NCI-H2171 (cell line): ENCODE results near the gene GYPE.
"Not testable (repeated sequence)": the region's sequence is repeated elsewhere in the genome, so short reads cannot be mapped to it uniquely, and the experiment has no call there.

Experiments used
- DNase-seq: peaks from one replicate; lab custom pipeline; 2025; lab: John Stamatoyannopoulos, UW

The GYPE gene

DNA sequence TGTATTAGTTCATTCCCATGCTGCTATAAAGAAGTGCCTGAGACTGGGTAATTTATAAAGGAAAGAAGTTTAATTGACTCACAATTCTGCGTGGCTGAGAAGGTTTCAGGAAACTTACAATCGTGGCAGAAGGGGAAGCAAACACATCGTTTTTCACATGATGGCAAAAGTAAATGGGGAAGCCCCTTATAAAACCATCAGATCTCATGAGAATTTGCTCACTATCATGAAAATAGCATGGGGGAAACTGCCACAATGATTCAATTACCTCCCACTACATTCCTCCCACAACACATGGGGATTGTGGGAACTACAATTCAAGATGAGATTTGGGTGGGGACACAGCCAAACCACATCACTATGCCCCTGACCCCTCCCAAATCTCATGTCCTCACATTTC, 35.4 kb downstream of the GYPE start:
- not testable (repeated sequence) for DNase-seq

DNA sequence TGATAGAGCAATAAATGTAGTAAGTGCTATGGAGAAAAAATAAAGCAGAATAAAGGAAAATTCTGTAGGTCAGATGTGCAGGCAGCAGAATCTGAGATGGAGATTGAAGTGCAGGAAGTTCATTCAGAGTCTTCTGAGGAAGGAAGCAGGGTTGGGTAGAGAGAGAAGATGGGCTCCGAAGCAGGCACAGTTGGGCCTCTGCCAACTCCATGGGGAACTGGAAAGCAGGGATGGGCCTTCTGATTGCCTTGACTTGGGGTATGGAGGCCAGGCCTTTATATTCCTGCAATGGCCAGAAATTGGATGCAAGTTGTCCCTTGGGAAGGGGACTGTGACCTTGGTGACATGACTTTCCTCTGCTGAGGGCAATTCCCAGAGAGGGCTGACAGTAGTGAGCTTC, 42.6 kb downstream of the GYPE start:
- not testable (repeated sequence) for DNase-seq

DNA sequence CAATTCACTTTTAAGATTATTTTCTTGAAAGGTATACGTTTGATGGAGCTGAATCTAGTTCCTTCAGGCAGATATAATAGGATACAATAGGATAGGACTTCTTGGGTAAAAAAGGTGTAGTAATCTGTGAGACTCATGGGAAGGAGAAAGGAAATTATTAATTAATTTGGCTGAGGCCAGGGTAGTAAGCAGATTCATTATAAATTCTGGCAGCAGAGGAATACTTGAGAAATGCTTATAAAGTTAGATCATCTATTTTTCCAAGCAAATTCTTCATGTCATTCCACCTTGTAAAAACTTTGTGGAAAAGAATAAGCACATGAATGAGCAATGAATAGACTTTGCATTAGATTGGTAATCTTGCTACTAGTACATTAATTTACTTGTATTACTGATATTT, 46.9 kb downstream of the GYPE start:
- DNase-seq, result no peak

DNA sequence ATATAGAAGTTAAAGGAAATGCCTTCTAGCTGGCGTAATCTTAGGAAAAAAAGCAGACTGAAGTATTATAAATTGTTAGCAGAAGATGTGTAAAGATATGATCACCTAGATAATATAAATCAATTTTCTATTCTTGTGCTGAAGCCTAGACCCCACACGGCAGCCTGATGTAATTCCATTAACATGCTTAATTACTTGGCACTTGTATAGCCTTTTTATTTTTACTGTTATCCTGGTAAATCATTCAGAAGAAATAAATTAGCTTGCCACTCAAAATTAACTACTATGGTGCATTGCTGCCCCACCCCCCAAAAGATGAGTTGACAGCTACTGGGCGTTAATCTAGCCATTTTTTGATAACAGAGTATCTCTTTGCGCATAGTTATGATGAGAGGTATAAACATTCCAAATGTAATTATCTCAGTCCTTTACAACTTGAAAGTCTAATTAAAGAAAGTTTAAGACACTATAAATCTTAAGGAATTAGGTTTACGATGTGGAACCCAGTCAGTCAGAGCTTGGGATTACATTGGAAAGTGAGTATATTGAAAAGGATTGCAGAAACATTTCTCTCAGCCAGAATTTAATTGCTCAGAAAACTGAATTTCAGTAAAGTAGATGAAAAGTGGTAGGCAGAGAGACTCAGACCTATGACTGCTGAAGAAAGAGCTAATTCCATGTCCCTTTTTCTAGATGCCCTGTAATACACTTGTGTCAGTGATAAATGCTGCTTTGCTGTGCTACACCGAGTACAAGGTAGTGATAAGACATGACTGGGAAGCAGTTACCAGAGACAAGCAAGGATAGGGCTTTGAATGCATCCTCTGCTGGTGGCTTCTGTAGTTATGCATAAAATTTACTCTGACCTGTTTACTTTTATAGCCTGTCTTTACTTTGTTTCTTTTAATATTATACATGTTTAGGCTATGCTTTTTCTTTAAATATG, 47.7 kb downstream of the GYPE start:
- not testable (repeated sequence) for DNase-seq

DNA sequence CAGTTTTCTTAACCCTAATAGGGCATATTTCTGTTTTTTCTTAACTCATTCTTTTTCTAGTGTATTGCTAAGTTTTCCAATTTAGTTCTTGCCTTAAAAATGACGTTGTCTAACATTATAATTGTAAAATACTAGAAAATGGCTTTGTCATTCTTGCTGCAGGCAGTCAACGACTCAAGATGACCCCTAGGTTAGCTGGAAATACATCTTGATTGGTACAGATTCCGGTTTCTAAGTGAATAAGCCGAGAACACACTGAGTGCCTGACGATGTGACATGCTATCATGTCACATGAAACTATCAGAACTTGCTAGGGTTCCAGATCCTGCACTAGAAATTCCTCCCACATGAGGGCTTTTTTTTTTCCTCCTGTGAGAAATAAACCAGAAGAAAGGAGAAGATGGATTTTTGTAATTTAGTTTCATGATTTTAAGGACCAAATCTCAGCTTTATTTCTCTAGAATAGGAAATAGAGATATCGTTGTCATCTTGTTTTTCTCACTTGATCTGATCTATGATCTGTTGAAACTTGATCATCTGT, 49.3 kb downstream of the GYPE start:
- DNase-seq, result not testable (repeated sequence)

DNA sequence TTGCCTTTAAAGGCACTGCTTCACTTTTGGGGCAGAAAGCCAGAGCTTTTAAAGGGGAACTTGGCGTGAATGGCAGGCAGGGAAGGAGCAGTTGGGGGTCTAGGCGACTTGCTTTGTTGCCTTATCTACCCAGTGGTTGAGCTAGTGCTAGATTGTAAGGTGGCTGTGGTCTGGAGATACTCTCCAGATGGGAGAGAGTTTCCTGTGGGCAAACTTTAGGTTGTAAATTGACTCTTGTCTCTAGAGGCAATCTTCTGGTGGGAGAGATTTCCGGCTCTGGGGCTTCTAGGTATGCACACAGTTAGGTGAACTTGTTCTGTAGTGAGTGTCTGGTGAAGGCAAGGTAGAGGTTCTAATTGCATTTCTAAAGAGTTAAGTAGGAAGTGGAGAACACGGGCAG, 50.7 kb downstream of the GYPE start:
- not testable (repeated sequence) for DNase-seq

DNA sequence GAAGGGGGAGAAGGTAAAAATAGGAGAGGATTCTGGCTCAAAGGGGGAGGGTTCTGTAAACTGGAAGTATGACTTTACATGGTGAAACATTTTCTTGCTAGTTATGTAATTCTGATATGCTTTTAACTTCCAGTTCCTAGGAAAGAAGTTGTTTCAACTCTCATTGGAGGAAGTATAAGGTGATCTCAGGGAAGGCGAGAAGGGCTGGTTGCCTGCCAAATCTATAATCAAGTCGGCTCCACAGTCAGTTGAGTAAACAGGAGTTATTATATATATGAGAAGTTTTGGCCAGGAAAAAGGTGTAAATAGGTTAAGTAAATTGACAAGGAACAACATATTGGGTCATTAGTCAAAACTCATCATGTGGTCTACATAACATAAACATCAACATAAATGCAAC, 56.1 kb downstream of the GYPE start:
- DNase-seq, result not testable (repeated sequence)

DNA sequence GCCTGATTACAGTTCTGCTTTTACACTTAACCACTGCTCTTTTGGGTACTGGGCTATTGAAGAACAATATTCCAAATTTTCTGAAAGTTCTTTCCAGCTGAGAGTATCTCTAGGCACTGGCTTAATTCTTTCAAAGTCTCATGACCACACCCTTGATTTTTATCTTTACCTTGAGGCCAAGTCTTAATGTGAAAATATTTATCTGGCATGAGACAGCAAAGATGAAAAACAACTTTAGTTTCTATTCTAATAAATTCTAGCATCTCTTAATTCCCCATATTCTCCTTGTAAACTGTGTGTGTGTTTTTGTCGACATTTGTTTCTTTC, 61.9 kb downstream of the GYPE start:
- not testable (repeated sequence) for DNase-seq

DNA sequence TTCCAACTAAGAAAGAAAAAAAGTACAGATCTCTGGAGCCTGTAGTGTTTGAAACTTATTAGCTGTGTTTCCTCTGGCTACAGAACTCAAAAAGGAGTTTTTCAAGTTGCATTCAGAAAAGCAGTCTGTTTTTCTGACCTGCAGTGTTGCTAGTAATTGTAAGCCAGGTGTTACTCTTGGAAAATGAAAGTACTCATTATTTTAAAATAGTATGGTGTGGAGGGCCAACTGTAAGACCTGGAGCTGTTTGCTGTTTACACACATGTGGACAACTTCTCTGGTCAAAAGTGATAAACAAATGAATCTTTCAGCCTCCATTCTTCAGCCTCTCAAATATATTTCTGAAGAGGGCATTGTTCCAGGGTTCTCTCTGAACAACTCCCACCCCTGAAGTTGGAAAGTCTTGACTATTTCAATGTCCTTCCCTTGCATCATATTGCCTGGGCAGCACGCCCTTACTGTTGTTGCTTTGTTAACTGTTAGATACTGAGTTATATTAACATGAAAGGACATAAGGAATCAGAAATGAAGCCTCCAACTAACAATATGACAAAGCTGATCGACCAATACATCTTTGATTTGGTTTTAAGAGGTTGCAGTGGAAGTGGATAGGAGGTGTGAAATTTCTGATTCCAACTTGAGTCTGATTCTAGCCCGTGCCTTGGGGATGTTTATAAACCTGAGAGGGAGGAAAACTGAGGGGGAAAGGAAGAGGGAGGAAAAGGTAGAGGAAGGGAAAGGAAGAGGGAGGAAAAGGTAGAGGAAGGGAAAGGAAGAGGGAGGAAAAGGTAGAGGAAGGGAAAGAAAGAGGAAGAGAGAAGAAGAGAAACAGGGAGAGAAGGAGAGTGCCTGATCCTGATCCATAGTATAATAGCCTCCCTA, 62.5 kb downstream of the GYPE start:
- DNase-seq, result not testable (repeated sequence)

DNA sequence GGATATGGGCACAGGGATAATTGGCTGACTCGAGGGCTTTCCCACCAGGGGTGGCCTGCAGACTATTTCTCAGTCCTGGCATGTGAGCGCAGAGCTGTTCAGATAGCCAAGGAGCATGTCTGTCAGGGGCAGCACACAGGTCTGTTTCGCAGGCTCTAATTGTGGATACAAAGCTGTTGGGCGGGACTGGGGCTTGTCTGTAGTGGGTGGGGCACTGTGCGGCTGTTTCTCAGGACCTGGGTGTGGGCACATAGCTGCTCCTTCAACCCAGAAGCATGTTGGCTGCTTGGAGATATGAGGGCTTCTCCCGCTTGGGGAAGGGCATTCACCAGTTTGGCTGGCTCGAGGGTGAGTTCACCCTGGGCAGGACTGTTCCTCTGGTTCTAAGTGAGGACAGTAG, 65.9 kb downstream of the GYPE start:
- DNase-seq, result not testable (repeated sequence)

DNA sequence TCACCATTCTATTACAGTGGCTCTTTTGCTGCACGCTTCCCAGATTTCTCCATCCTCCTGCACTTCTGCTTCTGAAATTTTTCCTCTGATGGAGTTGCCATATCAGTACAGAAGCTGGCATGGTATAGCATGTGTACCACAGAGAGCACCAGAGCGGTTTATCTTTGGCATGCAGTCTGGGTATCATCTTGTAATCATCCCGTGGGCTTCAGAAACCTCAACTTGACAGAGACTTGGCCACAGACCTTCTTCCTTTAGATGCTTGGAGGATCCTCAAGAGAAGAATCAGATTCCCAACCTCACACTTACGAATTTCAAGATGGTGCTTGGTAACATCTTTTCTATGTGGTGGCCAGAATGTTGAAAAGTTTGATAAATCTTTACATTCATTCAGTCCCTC, 71.2 kb downstream of the GYPE start:
- not testable (repeated sequence) for DNase-seq

DNA sequence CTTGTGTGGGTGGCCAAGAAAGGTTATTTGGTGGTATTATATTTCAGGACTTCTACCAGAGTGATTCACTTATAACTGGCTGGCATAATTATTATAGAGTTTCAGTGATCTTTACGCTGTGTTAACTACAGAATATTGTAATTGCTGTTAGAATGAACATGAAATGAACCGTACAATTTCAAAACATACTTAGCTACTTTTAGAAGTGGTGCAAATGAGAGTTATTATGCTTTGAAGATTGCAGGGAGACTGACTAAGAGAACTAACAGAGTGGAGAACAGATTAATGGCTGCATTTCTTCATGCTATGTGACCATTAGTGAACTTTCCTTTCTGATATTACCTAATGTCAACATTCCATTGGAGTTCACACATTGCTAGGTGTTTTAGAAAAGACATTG, 71.7 kb downstream of the GYPE start:
- not testable (repeated sequence) for DNase-seq

DNA sequence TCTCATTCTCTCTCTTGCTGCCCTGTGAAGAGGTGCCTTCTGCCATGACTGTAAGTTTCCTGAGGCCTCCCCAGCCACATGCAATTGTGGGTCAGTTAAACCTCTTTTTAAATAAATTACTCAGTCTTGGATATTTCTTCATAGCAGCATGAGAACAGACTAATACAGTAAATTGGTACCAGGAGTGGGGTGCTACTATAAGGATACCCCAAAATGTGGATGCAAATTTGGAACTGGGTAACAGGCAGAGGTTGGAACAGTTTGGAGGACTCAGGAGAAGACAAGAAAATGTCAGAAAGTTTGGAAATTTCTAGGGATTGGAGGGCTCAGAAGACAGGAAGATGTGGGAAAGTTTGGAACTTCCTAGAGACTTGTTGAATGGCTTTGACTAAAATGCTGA, 74.8 kb downstream of the GYPE start:
- DNase-seq, result not testable (repeated sequence)

DNA sequence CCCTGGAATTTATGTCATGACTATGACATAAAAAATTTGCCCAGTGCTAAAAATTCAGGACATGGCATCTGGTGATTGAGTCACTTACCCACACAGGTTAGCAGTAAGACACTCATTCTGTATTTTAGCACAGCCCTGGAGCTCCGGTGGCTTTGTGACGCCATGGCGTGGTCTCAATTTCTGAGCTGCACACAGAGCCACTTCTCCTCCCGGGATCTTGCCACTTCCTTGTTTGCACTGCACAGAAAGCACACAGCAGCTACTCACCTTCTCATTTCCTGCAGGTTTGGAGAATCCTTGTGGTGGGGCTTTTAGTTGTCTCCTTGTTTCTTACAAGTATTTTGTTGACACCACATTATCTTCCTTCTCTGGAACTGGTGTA, 76.1 kb downstream of the GYPE start:
- DNase-seq, result not testable (repeated sequence)
